Subcutaneous adipose tissue (tissue), 4 donors: Measurements from ENCODE around the gene ESX1. TPM values are rescaled to one million over a fixed set of nuclear protein-coding genes. Genes with fewer than 3 reads are reported as not detected.

Experiments
- CTCF ChIP-seq: fragments of 450-650 bp; IDR thresholded peaks from one replicate; pipeline ENCODE4 v1.5.1; 2016; ENCODE audit warnings: low read depth, mild to moderate bottlenecking, control low read depth, antibody characterized with exemption, moderate library complexity
- total RNA-seq, 4 donors: library from RNA; depleted of rRNA; stranded (reverse); fragments of >200 nt; gene quantifications; one replicate each; pipeline ENCODE4 v1.1.0, GENCODE V29; 2016

The ESX1 gene
- total RNA-seq, 4 donors from 2014 or later: not detected

GRCh38 chrX:104281564-104281963 is 26.8 kb upstream of the ESX1 start:
- TF ChIP-seq CTCF: no peak

GRCh38 chrX:104280609-104281008 is 25.9 kb upstream of the ESX1 start:
- TF ChIP-seq CTCF: no peak

DNA sequence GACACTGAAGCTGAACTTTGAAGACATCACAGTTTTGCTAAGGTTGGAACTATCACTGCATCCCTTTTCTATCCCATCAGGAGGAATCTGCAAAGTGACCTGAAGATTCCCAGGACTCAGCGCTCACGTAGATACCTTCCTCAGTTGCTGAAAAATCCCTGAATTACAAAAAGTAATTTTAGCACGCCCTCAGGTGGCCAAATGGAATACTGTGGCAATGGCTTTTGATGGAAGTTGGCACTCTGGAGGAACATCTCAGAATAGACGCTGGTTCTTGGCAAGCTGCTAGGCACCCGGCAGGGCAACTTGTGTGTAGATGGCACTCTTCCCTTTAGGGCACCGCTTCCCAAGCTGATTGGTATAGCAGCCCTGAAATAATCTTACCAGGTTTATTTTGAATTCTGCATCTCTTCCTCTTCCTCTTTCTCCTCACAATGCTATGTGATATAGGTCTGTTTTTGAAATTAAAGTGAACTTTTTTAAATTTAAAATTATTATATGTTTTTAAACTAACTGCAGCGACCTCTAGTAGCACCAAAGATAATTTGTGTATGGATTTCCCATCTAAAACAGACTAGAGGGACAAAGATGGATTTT is 16.3 kb upstream of the ESX1 start:
- no peak for TF ChIP-seq CTCF

DNA sequence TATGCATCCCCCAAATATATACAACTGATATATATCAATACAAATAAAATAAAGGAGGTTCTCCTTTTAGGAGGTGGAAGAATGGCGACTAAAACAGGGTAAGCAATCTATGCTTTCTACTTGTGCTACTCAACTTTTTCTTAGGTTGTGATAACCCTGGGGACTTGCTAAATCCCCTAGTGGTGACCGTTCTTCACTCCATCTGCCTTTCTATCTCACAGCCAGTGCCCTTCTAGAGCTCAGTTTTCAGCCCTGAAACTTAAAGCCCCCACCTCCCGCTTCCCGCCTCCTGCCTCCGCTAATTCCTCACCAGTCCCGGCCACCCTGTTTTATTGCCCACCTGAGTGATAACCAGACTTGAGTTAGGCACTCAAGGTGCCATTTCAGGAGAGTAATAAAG is 15.5 kb upstream of the ESX1 start:
- TF ChIP-seq CTCF: no peak

GRCh38 chrX:104255465-104255864 is 732 bp upstream of the ESX1 start:
- no peak for TF ChIP-seq CTCF

- no peak for TF ChIP-seq CTCF
These were observed 929 bp downstream of the ESX1 start for GRCh38 chrX:104253567-104254441.

DNA sequence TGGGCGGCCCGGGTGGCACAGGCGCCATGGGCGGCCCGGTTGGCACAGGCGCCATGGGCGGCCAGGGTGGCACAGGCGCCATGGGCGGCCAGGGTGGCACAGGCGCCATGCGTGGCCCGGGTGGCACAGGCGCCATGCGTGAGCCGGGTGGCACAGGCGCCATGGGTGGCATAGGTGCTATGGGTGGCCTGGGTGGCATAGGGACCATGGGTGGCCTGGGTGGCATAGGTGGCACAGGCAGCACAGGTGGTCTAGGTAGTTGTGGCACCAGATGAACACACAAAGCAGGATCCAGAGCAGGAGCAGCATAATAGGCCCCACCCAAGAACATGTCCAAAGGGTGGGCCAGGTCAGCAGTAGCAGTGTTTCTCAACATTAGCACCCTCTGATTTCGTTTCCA is 4.3 kb downstream of the ESX1 start:
- TF ChIP-seq CTCF: no peak
